Stimulated activated CD4-positive, alpha-beta T cell treated with anti-CD3 and anti-CD28 coated beads, Interleukin-15, amount 100 ng/mL, for 48 hours (primary cell): ENCODE data around the gene CPOX.
"Not testable (repeated sequence)": the region's sequence is repeated elsewhere in the genome, so short reads cannot be mapped to it uniquely, and the experiment has no call there.

Source experiments
- DNase-seq, 2 donors: peaks; one replicate each; pipeline ENCODE4 v3.0.0-alpha.2; 2020; ENCODE audit warnings: low read depth in 2 of 2

Gene CPOX

GRCh38 chr3:98593046-98593936 is at the start of gene CPOX:
Gene CPOX (minus strand): TSS chr3:98593611. CDS start chr3:98593504, 107 bp downstream.
- peak; percentile 81 to 88 for DNase-seq

- not testable (repeated sequence) for DNase-seq
Measured at GRCh38 chr3:98642769-98643168, 49.4 kb upstream of the CPOX start.

GRCh38 chr3:98641756-98642155 is 48.3 kb upstream of the CPOX start:
- not testable (repeated sequence) for DNase-seq

GRCh38 chr3:98638515-98638914 is 45.1 kb upstream of the CPOX start:
- not testable (repeated sequence) for DNase-seq

GRCh38 chr3:98630416-98630815 is 37.0 kb upstream of the CPOX start:
- no peak for DNase-seq

GRCh38 chr3:98628317-98628716 is 34.9 kb upstream of the CPOX start:
- no peak for DNase-seq

GRCh38 chr3:98626151-98626550 is 32.7 kb upstream of the CPOX start:
- no peak for DNase-seq

- no peak for DNase-seq
Measured at GRCh38 chr3:98623572-98624280, 30.3 kb upstream of the CPOX start.

GRCh38 chr3:98617841-98618240 is 24.4 kb upstream of the CPOX start:
- no peak for DNase-seq

- DNase-seq = no peak
Measured at GRCh38 chr3:98613616-98614015, 20.2 kb upstream of the CPOX start.

- no peak for DNase-seq
Measured at GRCh38 chr3:98612996-98613517, 19.6 kb upstream of the CPOX start.

- no peak for DNase-seq
Measured at GRCh38 chr3:98612587-98612986, 19.2 kb upstream of the CPOX start.

- DNase-seq = no peak
Measured at GRCh38 chr3:98608029-98608428, 14.6 kb upstream of the CPOX start.

GRCh38 chr3:98603580-98603979 is 10.2 kb upstream of the CPOX start:
- DNase-seq = no peak

- DNase-seq = no peak
Measured at GRCh38 chr3:98602078-98602678, 8.8 kb upstream of the CPOX start.

GRCh38 chr3:98601180-98601579 is 7.8 kb upstream of the CPOX start:
- no peak for DNase-seq

- DNase-seq = no peak
Measured at GRCh38 chr3:98600412-98601095, 7.1 kb upstream of the CPOX start.

GRCh38 chr3:98599647-98600411 is 6.4 kb upstream of the CPOX start:
- DNase-seq = no peak

GRCh38 chr3:98598492-98598891 is 5.1 kb upstream of the CPOX start:
- no peak for DNase-seq

- no peak for DNase-seq
Measured at GRCh38 chr3:98596541-98597500, 3.4 kb upstream of the CPOX start.
